C4-2B (cell line): Measurements from ENCODE around the gene ZNF467.

Experiments used
- H3K27ac ChIP-seq: fragments of 450-650 bp; 2 replicates; pipeline ENCODE4 v1.5.1; 2017
- CTCF ChIP-seq: fragments of 450-650 bp; conservative IDR thresholded peaks from 2 replicates; pipeline ENCODE4 v1.5.1; 2017; ENCODE audit warnings: mild to moderate bottlenecking
- ZFX ChIP-seq: fragments of 450-650 bp; IDR thresholded peaks from 2 replicates; pipeline ENCODE4 v1.6.1; 2017

ZNF467 gene

DNA sequence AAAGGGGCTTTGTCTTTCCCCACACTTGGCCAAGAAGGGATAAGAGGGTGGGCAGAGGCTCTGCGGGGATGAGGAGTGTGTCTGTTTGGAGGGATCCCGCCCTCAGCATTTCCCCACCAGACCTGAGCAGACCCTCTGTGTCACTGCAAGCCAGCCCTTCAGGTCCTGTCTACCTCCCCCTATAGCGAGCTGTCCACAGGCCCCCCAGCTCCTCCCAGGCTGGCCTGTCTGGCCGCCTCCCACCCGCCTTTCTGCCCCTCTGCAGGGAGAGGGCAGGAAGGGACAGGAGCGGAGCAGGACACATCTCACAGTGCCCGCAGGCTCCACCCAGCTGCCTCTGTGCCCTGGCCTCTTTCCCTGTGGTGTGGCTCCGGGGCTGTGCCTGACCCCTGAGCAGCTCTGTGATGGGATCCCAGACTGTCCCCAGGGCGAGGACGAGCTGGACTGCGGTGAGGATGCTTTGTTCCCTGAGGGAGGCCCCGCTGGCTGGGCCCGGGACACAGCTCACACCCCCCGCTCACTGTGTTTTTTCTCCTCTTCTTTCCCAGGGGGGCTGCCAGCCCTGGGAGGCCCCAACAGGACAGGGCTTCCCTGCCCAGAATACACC is 17.5 kb upstream of the ZNF467 start:
- TF ChIP-seq CTCF (no peak), ZFX (no peak)

DNA sequence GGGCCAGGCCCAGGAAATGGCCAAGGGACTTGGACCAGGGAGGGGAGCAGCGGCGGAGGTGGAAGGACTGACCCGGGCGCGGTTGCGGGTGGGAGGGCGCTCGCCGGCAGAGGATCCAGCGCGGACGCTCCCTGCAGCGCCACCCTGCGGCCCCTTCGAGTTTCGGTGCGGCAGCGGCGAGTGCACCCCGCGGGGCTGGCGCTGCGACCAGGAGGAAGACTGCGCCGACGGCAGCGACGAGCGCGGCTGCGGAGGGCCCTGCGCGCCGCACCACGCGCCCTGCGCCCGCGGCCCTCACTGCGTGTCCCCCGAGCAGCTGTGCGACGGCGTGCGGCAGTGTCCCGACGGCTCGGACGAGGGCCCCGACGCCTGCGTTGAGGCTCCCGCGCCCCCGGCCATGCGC is 16.8 kb upstream of the ZNF467 start:
- H3K27ac ChIP-seq: no peak overlapping the region
- TF ChIP-seq CTCF (no peak), ZFX (no peak)

More for the DNA sequence above, 17.5 kb upstream of the ZNF467 start:
- no peak overlapping the region for H3K27ac ChIP-seq

DNA sequence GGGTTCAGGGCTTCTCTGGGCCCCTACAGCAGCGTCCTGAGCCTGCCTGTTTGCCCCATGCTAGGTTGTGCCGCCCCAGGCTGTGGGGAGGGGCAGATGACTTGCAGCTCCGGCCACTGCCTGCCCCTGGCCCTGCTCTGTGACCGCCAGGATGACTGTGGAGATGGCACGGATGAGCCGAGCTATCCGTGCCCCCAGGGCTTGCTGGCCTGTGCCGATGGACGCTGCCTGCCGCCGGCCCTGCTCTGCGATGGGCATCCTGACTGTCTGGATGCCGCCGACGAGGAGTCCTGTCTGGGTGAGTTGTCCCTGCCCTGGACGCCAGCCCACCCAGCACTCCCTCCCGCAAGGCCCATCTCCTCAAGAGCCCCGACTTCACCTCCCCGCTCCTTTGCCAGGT is 15.7 kb upstream of the ZNF467 start:
- TF ChIP-seq ZFX: no peak
- TF ChIP-seq CTCF: no peak
- H3K27ac ChIP-seq: no peak overlapping the region

- TF ChIP-seq ZFX: no peak
- TF ChIP-seq CTCF: no peak
- H3K27ac ChIP-seq: no peak overlapping the region
Measured at GRCh38 chr7:149788300-149788851, 15.0 kb upstream of the ZNF467 start.

DNA sequence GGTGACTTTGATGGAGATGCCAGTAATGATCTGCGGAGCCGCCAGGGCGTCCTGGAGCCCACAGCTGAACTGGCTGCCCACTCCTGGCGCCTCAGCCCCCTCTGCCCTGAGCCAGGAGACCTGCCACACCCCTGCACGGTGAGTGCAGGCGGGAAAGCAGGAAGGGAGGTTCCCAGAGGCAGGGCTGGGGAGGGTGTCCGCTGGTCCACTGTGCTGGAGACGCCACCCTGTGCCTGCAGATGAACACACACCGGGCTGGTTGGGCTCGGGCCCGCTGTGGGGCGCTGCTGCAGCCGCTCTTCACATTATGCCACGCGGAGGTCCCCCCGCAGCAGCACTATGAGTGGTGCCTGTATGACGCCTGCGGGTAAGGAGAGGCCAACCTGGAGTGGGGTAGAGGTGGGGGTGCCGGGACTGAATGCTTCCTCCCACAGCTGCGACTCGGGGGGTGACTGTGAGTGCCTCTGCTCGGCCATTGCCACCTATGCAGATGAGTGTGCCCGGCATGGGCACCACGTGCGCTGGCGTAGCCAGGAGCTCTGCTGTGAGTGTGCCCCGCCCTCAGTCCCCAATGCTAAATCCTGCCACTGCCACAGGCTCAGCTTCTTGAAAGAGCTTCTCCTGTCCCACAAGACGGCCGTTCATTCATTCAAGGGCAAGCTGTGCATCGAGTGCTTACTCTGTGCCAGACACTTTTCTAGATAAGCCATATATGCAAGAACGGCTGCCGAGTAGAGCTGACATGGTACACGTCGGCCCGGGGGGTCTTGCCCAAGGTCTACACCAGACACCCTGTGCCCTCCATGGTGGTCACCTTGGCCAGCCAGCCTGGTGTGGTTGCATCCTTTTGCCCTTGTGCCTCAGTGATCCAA is 14.3 kb upstream of the ZNF467 start:
- H3K27ac ChIP-seq: no peak overlapping the region
- TF ChIP-seq ZFX (no peak), CTCF (no peak)

DNA sequence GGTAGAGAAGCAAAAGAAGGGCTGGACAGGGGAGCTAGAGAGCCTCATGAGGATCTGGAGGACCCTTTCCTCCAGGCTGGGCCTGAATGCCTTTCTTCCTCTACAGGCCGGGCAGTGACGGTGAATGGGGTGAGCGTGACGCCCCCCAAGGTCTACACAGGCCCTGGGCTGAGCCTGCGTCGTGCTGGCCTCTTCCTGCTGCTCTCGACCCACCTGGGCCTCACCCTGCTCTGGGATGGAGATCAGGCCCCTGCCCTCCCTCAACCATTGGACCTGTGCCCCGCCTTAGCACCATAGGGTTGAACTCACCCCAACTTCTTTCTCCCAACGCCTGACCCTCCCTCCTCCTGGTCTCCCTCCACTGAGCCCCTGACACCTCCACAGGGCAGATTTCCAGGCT is 12.6 kb upstream of the ZNF467 start:
- no peak overlapping the region for H3K27ac ChIP-seq

More for the DNA sequence above, 12.6 kb upstream of the ZNF467 start:
- TF ChIP-seq CTCF: no peak
- TF ChIP-seq ZFX: no peak
